HepG2 (cell line): Measurements from ENCODE around the gene UBAP1L. TPM values are rescaled to one million over a fixed set of nuclear protein-coding genes. Genes with fewer than 3 reads are reported as not detected.

Source experiments
- AGO1 ChIP-seq: fragments of 200-400 bp; formaldehyde crosslinking; IDR thresholded peaks from 2 replicates; pipeline ENCODE4 v1.6.1; 2017; ENCODE audit warnings: mild to moderate bottlenecking, low read depth, low read length, moderate library complexity; ENCODE audit not compliant: poor library complexity, severe bottlenecking
- BRCA1 ChIP-seq: sonication (generic); formaldehyde crosslinking; IDR thresholded peaks from 2 replicates; pipeline ENCODE4 v1.4.0; 2020; ENCODE audit warnings: missing genetic modification reagents
- CCDC6 ChIP-seq: sonication (generic); formaldehyde crosslinking; IDR thresholded peaks from 2 replicates; pipeline ENCODE4 v1.8.1; 2022; ENCODE audit warnings: mild to moderate bottlenecking, missing genetic modification reagents, moderate library complexity
- GABPA ChIP-seq, 2 experiments: IDR thresholded peaks; 2 replicates each; pipeline ENCODE4 v1.6.1; 2011 to 2016; ENCODE audit warnings: low read depth in 2 of 2, low read length in 1 of 2, missing biosample characterization in 1 of 2, missing genetic modification characterization in 1 of 2
- HNRNPK ChIP-seq: fragments of 200-400 bp; formaldehyde crosslinking; IDR thresholded peaks from 2 replicates; pipeline ENCODE4 v1.6.1; 2018; ENCODE audit warnings: low read length, low read depth, moderate library complexity, mild to moderate bottlenecking; ENCODE audit not compliant: poor library complexity, severe bottlenecking
- IKZF1 ChIP-seq: fragments of 450-650 bp; IDR thresholded peaks from 2 replicates; pipeline ENCODE4 v1.7.1; 2016
- KLF15 ChIP-seq: sonication (generic); formaldehyde crosslinking; IDR thresholded peaks from 2 replicates; pipeline ENCODE4 v1.8.1; 2023; ENCODE audit warnings: borderline replicate concordance, mild to moderate bottlenecking, inconsistent platforms, missing genetic modification reagents, mixed read lengths
- SALL1 ChIP-seq: sonication (generic); formaldehyde crosslinking; IDR thresholded peaks from 2 replicates; pipeline ENCODE4 v1.8.0; 2022; ENCODE audit warnings: mild to moderate bottlenecking, missing genetic modification reagents
- ZFP1 ChIP-seq: IDR thresholded peaks from 2 replicates; pipeline ENCODE4 v1.6.1; 2016
- ZFP36L2 ChIP-seq: sonication (generic); formaldehyde crosslinking; IDR thresholded peaks from 2 replicates; pipeline ENCODE4 v1.4.0; 2020; ENCODE audit warnings: missing genetic modification reagents
- ZNF256 ChIP-seq: sonication (generic); formaldehyde crosslinking; conservative IDR thresholded peaks from 2 replicates; pipeline ENCODE4 v1.4.0; 2020; ENCODE audit warnings: missing genetic modification reagents
- ZNF3 ChIP-seq: IDR thresholded peaks from 2 replicates; pipeline ENCODE4 v1.7.0; 2017; ENCODE audit warnings: inconsistent platforms
- ZNF383 ChIP-seq: sonication (generic); formaldehyde crosslinking; IDR thresholded peaks from 2 replicates; pipeline ENCODE4 v1.4.0; 2020; ENCODE audit warnings: missing genetic modification reagents, mild to moderate bottlenecking, borderline replicate concordance
- ZNF605 ChIP-seq: sonication (generic); formaldehyde crosslinking; IDR thresholded peaks from 2 replicates; pipeline ENCODE4 v1.8.0; 2022; ENCODE audit warnings: mild to moderate bottlenecking, missing genetic modification reagents
- polyA plus RNA-seq, 8 experiments: library from polyadenylated mRNA; depleted of rRNA in 3 of 8; stranded (reverse) in 7 of 8; unstranded in 1 of 8; fragments of >200 nt; fragmentation: Illumina TruSeq in 4 of 8; extraction: Trizol in 4 of 8; gene quantifications; 2 replicates each; pipeline versions ENCODE4 v1.2.1 to v1.2.3, GENCODE V29; 2011 to 2016; ENCODE audit warnings: low read depth in 4 of 8, missing spikeins in 1 of 8, mixed read lengths in 1 of 8; ENCODE audit not compliant: insufficient read depth in 1 of 8
- total RNA-seq, 5 experiments: library from RNA; depleted of rRNA; stranded (reverse); fragments of >200 nt; fragmentation: Illumina TruSeq; extraction: Trizol; gene quantifications; 2 replicates each; pipeline ENCODE4 v1.2.3, GENCODE V29; 2016; ENCODE audit warnings: low read depth in 1 of 5
- TF ChIP-seq, protein P1 (sequence below): sonication (generic); formaldehyde crosslinking; IDR thresholded peaks from 2 replicates; pipeline ENCODE4 v1.4.0; 2020; ENCODE audit warnings: missing genetic modification reagents
- TF ChIP-seq, protein P2 (sequence below): sonication (generic); formaldehyde crosslinking; IDR thresholded peaks from 2 replicates; pipeline ENCODE4 v1.4.0; 2020; ENCODE audit warnings: missing genetic modification reagents, borderline replicate concordance
- TF ChIP-seq, protein P3 (sequence below): sonication (generic); formaldehyde crosslinking; IDR thresholded peaks from 2 replicates; pipeline ENCODE4 v1.9.0; 2022; ENCODE audit warnings: low read depth, missing genetic modification reagents
- TF ChIP-seq, protein P4 (sequence below): sonication (generic); formaldehyde crosslinking; IDR thresholded peaks from 2 replicates; pipeline ENCODE4 v1.4.0; 2020; ENCODE audit warnings: mild to moderate bottlenecking, missing genetic modification reagents

The UBAP1L gene
- total and polyA plus RNA-seq, 2 of the 13 experiments (the other 11 are each of a cell fraction or from before 2014, with no cell fraction given) = 0.86 to 1.4 TPM

DNA sequence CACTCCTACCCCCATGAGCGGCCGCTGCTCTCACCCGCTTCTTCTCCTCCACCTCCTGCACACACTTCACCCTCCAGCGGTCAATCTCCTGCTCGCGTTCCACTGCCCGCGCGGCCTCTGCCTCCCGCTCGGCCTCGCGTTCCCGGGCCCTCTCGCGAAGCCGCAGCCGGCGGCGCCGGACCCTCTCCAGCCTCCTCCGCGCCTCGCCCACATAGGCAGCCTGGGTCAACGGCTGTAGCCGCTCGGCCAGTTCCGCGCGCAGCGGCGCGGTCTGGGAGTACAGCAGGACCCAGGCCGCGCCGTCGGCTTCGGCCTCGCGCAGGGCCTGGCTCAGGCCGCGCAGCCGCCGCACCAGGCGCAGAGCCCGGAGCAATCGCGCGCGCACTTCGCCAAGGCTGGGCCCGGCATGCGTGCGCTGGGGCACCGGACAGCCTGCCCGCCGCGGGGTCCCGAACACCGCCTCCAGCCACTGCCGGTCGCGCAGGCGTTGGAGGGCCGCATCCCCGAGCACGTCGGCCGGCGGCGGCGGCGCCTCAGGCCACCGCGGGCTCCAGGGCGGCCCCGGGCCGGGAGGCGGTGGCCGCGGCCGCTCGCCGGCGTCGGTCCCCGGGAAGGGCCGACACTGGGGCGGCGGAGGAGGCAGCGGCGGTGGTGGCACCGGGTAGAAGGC lies 18.0 kb upstream of the UBAP1L start (continued):
- TF ChIP-seq, protein P1, sequence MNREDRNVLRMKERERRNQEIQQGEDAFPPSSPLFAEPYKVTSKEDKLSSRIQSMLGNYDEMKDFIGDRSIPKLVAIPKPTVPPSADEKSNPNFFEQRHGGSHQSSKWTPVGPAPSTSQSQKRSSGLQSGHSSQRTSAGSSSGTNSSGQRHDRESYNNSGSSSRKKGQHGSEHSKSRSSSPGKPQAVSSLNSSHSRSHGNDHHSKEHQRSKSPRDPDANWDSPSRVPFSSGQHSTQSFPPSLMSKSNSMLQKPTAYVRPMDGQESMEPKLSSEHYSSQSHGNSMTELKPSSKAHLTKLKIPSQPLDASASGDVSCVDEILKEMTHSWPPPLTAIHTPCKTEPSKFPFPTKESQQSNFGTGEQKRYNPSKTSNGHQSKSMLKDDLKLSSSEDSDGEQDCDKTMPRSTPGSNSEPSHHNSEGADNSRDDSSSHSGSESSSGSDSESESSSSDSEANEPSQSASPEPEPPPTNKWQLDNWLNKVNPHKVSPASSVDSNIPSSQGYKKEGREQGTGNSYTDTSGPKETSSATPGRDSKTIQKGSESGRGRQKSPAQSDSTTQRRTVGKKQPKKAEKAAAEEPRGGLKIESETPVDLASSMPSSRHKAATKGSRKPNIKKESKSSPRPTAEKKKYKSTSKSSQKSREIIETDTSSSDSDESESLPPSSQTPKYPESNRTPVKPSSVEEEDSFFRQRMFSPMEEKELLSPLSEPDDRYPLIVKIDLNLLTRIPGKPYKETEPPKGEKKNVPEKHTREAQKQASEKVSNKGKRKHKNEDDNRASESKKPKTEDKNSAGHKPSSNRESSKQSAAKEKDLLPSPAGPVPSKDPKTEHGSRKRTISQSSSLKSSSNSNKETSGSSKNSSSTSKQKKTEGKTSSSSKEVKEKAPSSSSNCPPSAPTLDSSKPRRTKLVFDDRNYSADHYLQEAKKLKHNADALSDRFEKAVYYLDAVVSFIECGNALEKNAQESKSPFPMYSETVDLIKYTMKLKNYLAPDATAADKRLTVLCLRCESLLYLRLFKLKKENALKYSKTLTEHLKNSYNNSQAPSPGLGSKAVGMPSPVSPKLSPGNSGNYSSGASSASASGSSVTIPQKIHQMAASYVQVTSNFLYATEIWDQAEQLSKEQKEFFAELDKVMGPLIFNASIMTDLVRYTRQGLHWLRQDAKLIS (CRISPR knock-in tag) = no peak
- no peak for TF ChIP-seq ZFP1
- no peak for TF ChIP-seq CCDC6 (CRISPR knock-in tag)
- TF ChIP-seq, protein P2, sequence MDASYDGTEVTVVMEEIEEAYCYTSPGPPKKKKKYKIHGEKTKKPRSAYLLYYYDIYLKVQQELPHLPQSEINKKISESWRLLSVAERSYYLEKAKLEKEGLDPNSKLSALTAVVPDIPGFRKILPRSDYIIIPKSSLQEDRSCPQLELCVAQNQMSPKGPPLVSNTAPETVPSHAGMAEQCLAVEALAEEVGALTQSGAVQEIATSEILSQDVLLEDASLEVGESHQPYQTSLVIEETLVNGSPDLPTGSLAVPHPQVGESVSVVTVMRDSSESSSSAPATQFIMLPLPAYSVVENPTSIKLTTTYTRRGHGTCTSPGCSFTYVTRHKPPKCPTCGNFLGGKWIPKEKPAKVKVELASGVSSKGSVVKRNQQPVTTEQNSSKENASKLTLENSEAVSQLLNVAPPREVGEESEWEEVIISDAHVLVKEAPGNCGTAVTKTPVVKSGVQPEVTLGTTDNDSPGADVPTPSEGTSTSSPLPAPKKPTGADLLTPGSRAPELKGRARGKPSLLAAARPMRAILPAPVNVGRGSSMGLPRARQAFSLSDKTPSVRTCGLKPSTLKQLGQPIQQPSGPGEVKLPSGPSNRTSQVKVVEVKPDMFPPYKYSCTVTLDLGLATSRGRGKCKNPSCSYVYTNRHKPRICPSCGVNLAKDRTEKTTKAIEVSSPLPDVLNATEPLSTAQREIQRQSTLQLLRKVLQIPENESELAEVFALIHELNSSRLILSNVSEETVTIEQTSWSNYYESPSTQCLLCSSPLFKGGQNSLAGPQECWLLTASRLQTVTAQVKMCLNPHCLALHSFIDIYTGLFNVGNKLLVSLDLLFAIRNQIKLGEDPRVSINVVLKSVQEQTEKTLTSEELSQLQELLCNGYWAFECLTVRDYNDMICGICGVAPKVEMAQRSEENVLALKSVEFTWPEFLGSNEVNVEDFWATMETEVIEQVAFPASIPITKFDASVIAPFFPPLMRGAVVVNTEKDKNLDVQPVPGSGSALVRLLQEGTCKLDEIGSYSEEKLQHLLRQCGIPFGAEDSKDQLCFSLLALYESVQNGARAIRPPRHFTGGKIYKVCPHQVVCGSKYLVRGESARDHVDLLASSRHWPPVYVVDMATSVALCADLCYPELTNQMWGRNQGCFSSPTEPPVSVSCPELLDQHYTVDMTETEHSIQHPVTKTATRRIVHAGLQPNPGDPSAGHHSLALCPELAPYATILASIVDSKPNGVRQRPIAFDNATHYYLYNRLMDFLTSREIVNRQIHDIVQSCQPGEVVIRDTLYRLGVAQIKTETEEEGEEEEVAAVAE = no peak
- TF ChIP-seq GABPA (IDR thresholded peaks at IDR 0.05; ENCODE audit: low read depth, low read length) = no peak
- no peak for TF ChIP-seq GABPA (CRISPR knock-in tag; IDR thresholded peaks at IDR 0.05; ENCODE audit: low read depth)
- no peak for TF ChIP-seq ZFP36L2
- TF ChIP-seq SALL1 (CRISPR knock-in tag) = no peak
- TF ChIP-seq IKZF1 = no peak
- TF ChIP-seq, protein P3, sequence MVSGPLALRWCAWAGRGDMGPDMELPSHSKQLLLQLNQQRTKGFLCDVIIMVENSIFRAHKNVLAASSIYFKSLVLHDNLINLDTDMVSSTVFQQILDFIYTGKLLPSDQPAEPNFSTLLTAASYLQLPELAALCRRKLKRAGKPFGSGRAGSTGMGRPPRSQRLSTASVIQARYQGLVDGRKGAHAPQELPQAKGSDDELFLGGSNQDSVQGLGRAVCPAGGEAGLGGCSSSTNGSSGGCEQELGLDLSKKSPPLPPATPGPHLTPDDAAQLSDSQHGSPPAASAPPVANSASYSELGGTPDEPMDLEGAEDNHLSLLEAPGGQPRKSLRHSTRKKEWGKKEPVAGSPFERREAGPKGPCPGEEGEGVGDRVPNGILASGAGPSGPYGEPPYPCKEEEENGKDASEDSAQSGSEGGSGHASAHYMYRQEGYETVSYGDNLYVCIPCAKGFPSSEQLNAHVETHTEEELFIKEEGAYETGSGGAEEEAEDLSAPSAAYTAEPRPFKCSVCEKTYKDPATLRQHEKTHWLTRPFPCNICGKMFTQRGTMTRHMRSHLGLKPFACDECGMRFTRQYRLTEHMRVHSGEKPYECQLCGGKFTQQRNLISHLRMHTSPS (CRISPR knock-in tag) = no peak
- TF ChIP-seq HNRNPK = no peak
- TF ChIP-seq ZNF256 = no peak
- TF ChIP-seq ZNF383 (CRISPR knock-in tag) = no peak
- TF ChIP-seq KLF15 = no peak
- no peak for TF ChIP-seq ZNF3 (CRISPR knock-in tag)
- TF ChIP-seq, protein P4, sequence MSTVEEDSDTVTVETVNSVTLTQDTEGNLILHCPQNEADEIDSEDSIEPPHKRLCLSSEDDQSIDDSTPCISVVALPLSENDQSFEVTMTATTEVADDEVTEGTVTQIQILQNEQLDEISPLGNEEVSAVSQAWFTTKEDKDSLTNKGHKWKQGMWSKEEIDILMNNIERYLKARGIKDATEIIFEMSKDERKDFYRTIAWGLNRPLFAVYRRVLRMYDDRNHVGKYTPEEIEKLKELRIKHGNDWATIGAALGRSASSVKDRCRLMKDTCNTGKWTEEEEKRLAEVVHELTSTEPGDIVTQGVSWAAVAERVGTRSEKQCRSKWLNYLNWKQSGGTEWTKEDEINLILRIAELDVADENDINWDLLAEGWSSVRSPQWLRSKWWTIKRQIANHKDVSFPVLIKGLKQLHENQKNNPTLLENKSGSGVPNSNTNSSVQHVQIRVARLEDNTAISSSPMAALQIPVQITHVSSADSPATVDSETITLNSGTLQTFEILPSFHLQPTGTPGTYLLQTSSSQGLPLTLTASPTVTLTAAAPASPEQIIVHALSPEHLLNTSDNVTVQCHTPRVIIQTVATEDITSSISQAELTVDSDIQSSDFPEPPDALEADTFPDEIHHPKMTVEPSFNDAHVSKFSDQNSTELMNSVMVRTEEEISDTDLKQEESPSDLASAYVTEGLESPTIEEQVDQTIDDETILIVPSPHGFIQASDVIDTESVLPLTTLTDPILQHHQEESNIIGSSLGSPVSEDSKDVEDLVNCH = no peak
- no peak for TF ChIP-seq AGO1
- TF ChIP-seq BRCA1 (CRISPR knock-in tag) = no peak
- no peak for TF ChIP-seq ZNF605 (CRISPR knock-in tag)
